Measurements from ENCODE around the gene LRIG1.

The LRIG1 gene
- total RNA-seq: 121 to 199 (median 158) reads per million in 3 donors

GRCh38 chr3:66500576-66501482 lies at the start of gene LRIG1:
LRIG1 (minus strand) TSS chr3:66501022; CDS start chr3:66500407, 615 bp downstream.
- peak within 1 kb of the TSS; percentile 74 for H3K4me3 ChIP-seq (ENCODE audit: insufficient read depth, low read depth, low read length, poor library complexity, severe bottlenecking)
- H3K27ac ChIP-seq (ENCODE audit: insufficient read depth, low read length, poor library complexity, severe bottlenecking): peak within 1 kb of the TSS; percentile 69
- H3K4me1 ChIP-seq (ENCODE audit: control insufficient read depth, insufficient read depth, low read length, poor library complexity, severe bottlenecking): peaks cover 42% of the 10 kb centered on the region
- no peaks in the 10 kb centered on the region for H3K9me3 ChIP-seq (ENCODE audit: control insufficient read depth, low read length)
- no peaks in the 10 kb centered on the region for H3K27me3 ChIP-seq (replicated peaks; ENCODE audit: control insufficient read depth, insufficient read depth, low read length, poor library complexity, severe bottlenecking)
- H3K36me3 ChIP-seq (ENCODE audit: control insufficient read depth, insufficient read depth, low read length): no peaks in the 10 kb centered on the region
- DNase-seq: peak; percentile 97 to 98 (median 98)

- Histone ChIP-seq H3K27ac (ENCODE audit: insufficient read depth, low read length, poor library complexity, severe bottlenecking) (no peak overlapping the region), H3K36me3 (ENCODE audit: control insufficient read depth, insufficient read depth, low read length) (no peaks in the 10 kb centered on the region), H3K4me3 (ENCODE audit: insufficient read depth, low read depth, low read length, poor library complexity, severe bottlenecking) (no peak overlapping the region), H3K4me1 (ENCODE audit: control insufficient read depth, insufficient read depth, low read length, poor library complexity, severe bottlenecking) (no peaks in the 10 kb centered on the region), H3K27me3 (replicated peaks; ENCODE audit: control insufficient read depth, insufficient read depth, low read length, poor library complexity, severe bottlenecking) (no peaks in the 10 kb centered on the region), H3K9me3 (ENCODE audit: control insufficient read depth, low read length) (no peaks in the 10 kb centered on the region)
- DNase-seq: no peak
Measured at GRCh38 chr3:66544619-66545429, 44.0 kb upstream of the LRIG1 start.

GRCh38 chr3:66542153-66542552 lies 41.3 kb upstream of the LRIG1 start:
- DNase-seq: no peak
- Histone ChIP-seq H3K4me3 (ENCODE audit: insufficient read depth, low read depth, low read length, poor library complexity, severe bottlenecking) (no peak overlapping the region), H3K4me1 (ENCODE audit: control insufficient read depth, insufficient read depth, low read length, poor library complexity, severe bottlenecking) (no peaks in the 10 kb centered on the region)

GRCh38 chr3:66539466-66539989 lies 38.7 kb upstream of the LRIG1 start:
- Histone ChIP-seq H3K9me3 (ENCODE audit: control insufficient read depth, low read length) (no peaks in the 10 kb centered on the region), H3K27me3 (replicated peaks; ENCODE audit: control insufficient read depth, insufficient read depth, low read length, poor library complexity, severe bottlenecking) (no peaks in the 10 kb centered on the region), H3K4me1 (ENCODE audit: control insufficient read depth, insufficient read depth, low read length, poor library complexity, severe bottlenecking) (no peaks in the 10 kb centered on the region), H3K36me3 (ENCODE audit: control insufficient read depth, insufficient read depth, low read length) (no peaks in the 10 kb centered on the region), H3K27ac (ENCODE audit: insufficient read depth, low read length, poor library complexity, severe bottlenecking) (no peak overlapping the region), H3K4me3 (ENCODE audit: insufficient read depth, low read depth, low read length, poor library complexity, severe bottlenecking) (no peak overlapping the region)
- DNase-seq: no peak

More at GRCh38 chr3:66542153-66542552, 41.3 kb upstream of the LRIG1 start:
- Histone ChIP-seq H3K27me3 (replicated peaks; ENCODE audit: control insufficient read depth, insufficient read depth, low read length, poor library complexity, severe bottlenecking) (no peaks in the 10 kb centered on the region), H3K27ac (ENCODE audit: insufficient read depth, low read length, poor library complexity, severe bottlenecking) (no peak overlapping the region), H3K9me3 (ENCODE audit: control insufficient read depth, low read length) (no peaks in the 10 kb centered on the region), H3K36me3 (ENCODE audit: control insufficient read depth, insufficient read depth, low read length) (no peaks in the 10 kb centered on the region)

- H3K27ac ChIP-seq (ENCODE audit: insufficient read depth, low read length, poor library complexity, severe bottlenecking): no peak overlapping the region
Measured at GRCh38 chr3:66538390-66538789, 37.6 kb upstream of the LRIG1 start.

GRCh38 chr3:66537735-66538134 lies 36.9 kb upstream of the LRIG1 start:
- Histone ChIP-seq H3K36me3 (ENCODE audit: control insufficient read depth, insufficient read depth, low read length) (no peaks in the 10 kb centered on the region), H3K27ac (ENCODE audit: insufficient read depth, low read length, poor library complexity, severe bottlenecking) (no peak overlapping the region), H3K4me1 (ENCODE audit: control insufficient read depth, insufficient read depth, low read length, poor library complexity, severe bottlenecking) (no peaks in the 10 kb centered on the region), H3K9me3 (ENCODE audit: control insufficient read depth, low read length) (no peaks in the 10 kb centered on the region), H3K27me3 (replicated peaks; ENCODE audit: control insufficient read depth, insufficient read depth, low read length, poor library complexity, severe bottlenecking) (no peaks in the 10 kb centered on the region), H3K4me3 (ENCODE audit: insufficient read depth, low read depth, low read length, poor library complexity, severe bottlenecking) (no peak overlapping the region)
- DNase-seq: no peak

More at GRCh38 chr3:66538390-66538789, 37.6 kb upstream of the LRIG1 start:
- Histone ChIP-seq H3K4me3 (ENCODE audit: insufficient read depth, low read depth, low read length, poor library complexity, severe bottlenecking) (no peak overlapping the region), H3K9me3 (ENCODE audit: control insufficient read depth, low read length) (no peaks in the 10 kb centered on the region), H3K36me3 (ENCODE audit: control insufficient read depth, insufficient read depth, low read length) (no peaks in the 10 kb centered on the region), H3K4me1 (ENCODE audit: control insufficient read depth, insufficient read depth, low read length, poor library complexity, severe bottlenecking) (no peaks in the 10 kb centered on the region), H3K27me3 (replicated peaks; ENCODE audit: control insufficient read depth, insufficient read depth, low read length, poor library complexity, severe bottlenecking) (no peaks in the 10 kb centered on the region)
- DNase-seq: no peak

- no peaks in the 10 kb centered on the region for H3K9me3 ChIP-seq (ENCODE audit: control insufficient read depth, low read length)
- H3K27ac ChIP-seq (ENCODE audit: insufficient read depth, low read length, poor library complexity, severe bottlenecking): no peak overlapping the region
- H3K4me3 ChIP-seq (ENCODE audit: insufficient read depth, low read depth, low read length, poor library complexity, severe bottlenecking): no peak overlapping the region
- H3K27me3 ChIP-seq (replicated peaks; ENCODE audit: control insufficient read depth, insufficient read depth, low read length, poor library complexity, severe bottlenecking): no peaks in the 10 kb centered on the region
- H3K4me1 ChIP-seq (ENCODE audit: control insufficient read depth, insufficient read depth, low read length, poor library complexity, severe bottlenecking): no peaks in the 10 kb centered on the region
- no peaks in the 10 kb centered on the region for H3K36me3 ChIP-seq (ENCODE audit: control insufficient read depth, insufficient read depth, low read length)
- no peak for DNase-seq
Measured at GRCh38 chr3:66536791-66537190, 36.0 kb upstream of the LRIG1 start.

GRCh38 chr3:66534304-66534845 lies 33.6 kb upstream of the LRIG1 start:
- Histone ChIP-seq H3K27ac (ENCODE audit: insufficient read depth, low read length, poor library complexity, severe bottlenecking) (no peak overlapping the region), H3K27me3 (replicated peaks; ENCODE audit: control insufficient read depth, insufficient read depth, low read length, poor library complexity, severe bottlenecking) (no peaks in the 10 kb centered on the region), H3K36me3 (ENCODE audit: control insufficient read depth, insufficient read depth, low read length) (no peaks in the 10 kb centered on the region), H3K4me3 (ENCODE audit: insufficient read depth, low read depth, low read length, poor library complexity, severe bottlenecking) (no peak overlapping the region), H3K9me3 (ENCODE audit: control insufficient read depth, low read length) (no peaks in the 10 kb centered on the region), H3K4me1 (ENCODE audit: control insufficient read depth, insufficient read depth, low read length, poor library complexity, severe bottlenecking) (no peaks in the 10 kb centered on the region)
- DNase-seq: no peak

- DNase-seq: no peak
- no peaks in the 10 kb centered on the region for H3K4me1 ChIP-seq (ENCODE audit: control insufficient read depth, insufficient read depth, low read length, poor library complexity, severe bottlenecking)
- no peaks in the 10 kb centered on the region for H3K27me3 ChIP-seq (replicated peaks; ENCODE audit: control insufficient read depth, insufficient read depth, low read length, poor library complexity, severe bottlenecking)
- H3K27ac ChIP-seq (ENCODE audit: insufficient read depth, low read length, poor library complexity, severe bottlenecking): no peak overlapping the region
- no peaks in the 10 kb centered on the region for H3K36me3 ChIP-seq (ENCODE audit: control insufficient read depth, insufficient read depth, low read length)
- H3K4me3 ChIP-seq (ENCODE audit: insufficient read depth, low read depth, low read length, poor library complexity, severe bottlenecking): no peak overlapping the region
- no peaks in the 10 kb centered on the region for H3K9me3 ChIP-seq (ENCODE audit: control insufficient read depth, low read length)
Measured at GRCh38 chr3:66532613-66533012, 31.8 kb upstream of the LRIG1 start.
